ENCODE results near the gene UNC13A.

GRCh38 chr19:17602872-17603510, 85.2 kb downstream of the UNC13A start:
- TF ChIP-seq, protein P1, sequence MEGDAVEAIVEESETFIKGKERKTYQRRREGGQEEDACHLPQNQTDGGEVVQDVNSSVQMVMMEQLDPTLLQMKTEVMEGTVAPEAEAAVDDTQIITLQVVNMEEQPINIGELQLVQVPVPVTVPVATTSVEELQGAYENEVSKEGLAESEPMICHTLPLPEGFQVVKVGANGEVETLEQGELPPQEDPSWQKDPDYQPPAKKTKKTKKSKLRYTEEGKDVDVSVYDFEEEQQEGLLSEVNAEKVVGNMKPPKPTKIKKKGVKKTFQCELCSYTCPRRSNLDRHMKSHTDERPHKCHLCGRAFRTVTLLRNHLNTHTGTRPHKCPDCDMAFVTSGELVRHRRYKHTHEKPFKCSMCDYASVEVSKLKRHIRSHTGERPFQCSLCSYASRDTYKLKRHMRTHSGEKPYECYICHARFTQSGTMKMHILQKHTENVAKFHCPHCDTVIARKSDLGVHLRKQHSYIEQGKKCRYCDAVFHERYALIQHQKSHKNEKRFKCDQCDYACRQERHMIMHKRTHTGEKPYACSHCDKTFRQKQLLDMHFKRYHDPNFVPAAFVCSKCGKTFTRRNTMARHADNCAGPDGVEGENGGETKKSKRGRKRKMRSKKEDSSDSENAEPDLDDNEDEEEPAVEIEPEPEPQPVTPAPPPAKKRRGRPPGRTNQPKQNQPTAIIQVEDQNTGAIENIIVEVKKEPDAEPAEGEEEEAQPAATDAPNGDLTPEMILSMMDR (IDR thresholded peaks at IDR 0.05): no peak
- TF ChIP-seq POLR2A (IDR thresholded peaks at IDR 0.05): no peak
